Testis (tissue), 2 donors: ENCODE results near the gene FAM229B.

Experiments used
- POLR2A ChIP-seq: fragments of 450-650 bp; IDR thresholded peaks from one replicate; pipeline ENCODE4 v1.6.1; 2017; ENCODE audit warnings: antibody characterized with exemption, mild to moderate bottlenecking, moderate library complexity
- TF ChIP-seq, protein P1 (sequence below), 3 experiments: fragments of 450-650 bp in 2 of 3; fragments of 200-600 bp in 1 of 3; sonication (generic) in 1 of 3; IDR thresholded peaks; one replicate each; pipeline ENCODE4 v1.5.1; 2016 to 2019; ENCODE audit warnings: antibody characterized with exemption in 3 of 3, mild to moderate bottlenecking in 2 of 3, moderate library complexity in 1 of 3

DNA sequence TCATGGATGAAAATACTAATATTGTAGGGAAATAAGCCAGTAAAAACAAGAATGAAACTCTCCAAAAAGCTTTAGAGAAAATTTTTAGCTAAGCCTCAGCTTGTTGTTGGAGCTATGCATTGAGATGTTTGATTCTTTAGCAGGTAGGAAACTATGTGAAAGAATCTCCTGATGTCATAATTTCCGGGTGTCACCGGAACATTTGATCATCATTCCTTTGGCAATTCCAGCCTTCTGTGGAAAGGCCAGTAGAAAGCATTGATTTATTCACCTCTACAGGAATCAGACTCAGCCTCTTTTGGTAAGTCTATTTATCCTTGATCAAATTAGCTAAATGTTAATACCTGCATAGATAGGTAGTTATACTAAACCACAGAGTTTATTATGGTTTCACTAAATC, 9.5 kb downstream of the FAM229B start:
- TF ChIP-seq, protein P1, sequence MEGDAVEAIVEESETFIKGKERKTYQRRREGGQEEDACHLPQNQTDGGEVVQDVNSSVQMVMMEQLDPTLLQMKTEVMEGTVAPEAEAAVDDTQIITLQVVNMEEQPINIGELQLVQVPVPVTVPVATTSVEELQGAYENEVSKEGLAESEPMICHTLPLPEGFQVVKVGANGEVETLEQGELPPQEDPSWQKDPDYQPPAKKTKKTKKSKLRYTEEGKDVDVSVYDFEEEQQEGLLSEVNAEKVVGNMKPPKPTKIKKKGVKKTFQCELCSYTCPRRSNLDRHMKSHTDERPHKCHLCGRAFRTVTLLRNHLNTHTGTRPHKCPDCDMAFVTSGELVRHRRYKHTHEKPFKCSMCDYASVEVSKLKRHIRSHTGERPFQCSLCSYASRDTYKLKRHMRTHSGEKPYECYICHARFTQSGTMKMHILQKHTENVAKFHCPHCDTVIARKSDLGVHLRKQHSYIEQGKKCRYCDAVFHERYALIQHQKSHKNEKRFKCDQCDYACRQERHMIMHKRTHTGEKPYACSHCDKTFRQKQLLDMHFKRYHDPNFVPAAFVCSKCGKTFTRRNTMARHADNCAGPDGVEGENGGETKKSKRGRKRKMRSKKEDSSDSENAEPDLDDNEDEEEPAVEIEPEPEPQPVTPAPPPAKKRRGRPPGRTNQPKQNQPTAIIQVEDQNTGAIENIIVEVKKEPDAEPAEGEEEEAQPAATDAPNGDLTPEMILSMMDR (IDR thresholded peaks at IDR 0.05) = no peak
- TF ChIP-seq POLR2A = no peak
